Lung microvascular endothelial cell (primary cell): ENCODE data around the gene CTIF. TPM values are rescaled to one million over a fixed set of nuclear protein-coding genes. Genes with fewer than 3 reads are reported as not detected.

Experiments
- DNase-seq, 2 donors: peaks; one replicate each; pipeline versions ENCODE4 v3.0.0 to v3.0.0-alpha.2; 2010; ENCODE audit warnings: low read depth in 2 of 2
- total RNA-seq: library from RNA; depleted of rRNA; stranded (reverse); fragments of >200 nt; gene quantifications from 2 replicates; pipeline ENCODE4 v1.2.1, GENCODE V29; 2014

CTIF gene
- total RNA-seq, 1 donor from 2014 or later: 18.1 TPM

- peak in 1 of 2 donors; percentile 21 for DNase-seq
These were observed 5.3 kb upstream of the CTIF start for GRCh38 chr18:48533340-48534070.

- DNase-seq: peak in 1 of 2 donors; percentile 68
These were observed 4.5 kb upstream of the CTIF start for GRCh38 chr18:48534364-48534763.

DNA sequence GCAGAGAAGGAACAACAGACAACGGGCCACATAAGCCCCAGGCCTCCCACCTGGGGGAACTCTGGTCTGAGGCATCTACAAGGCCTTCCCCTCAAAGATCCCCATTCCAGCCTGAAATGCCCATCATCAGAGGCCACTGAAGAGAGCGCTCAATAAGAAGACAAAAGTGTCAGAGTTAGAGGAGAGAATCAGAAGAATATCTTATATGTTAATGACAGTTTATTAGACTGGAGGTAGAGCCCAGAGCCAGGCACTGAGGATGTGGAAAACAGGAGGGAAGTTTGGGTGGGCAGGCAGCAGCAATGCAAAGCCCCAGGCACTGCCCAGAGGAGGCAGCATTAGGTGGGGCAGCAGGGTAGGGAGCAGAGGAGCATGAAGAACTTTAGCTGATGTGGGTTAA is 2.9 kb upstream of the CTIF start:
- no peak for DNase-seq

GRCh38 chr18:48536516-48536915 is 2.3 kb upstream of the CTIF start:
- no peak for DNase-seq

- DNase-seq: peak; percentile 64 to 67
These were observed 797 bp downstream of the CTIF start for GRCh38 chr18:48539406-48540250.

- DNase-seq: peak; percentile 65 to 73
These were observed 1.6 kb downstream of the CTIF start for GRCh38 chr18:48540251-48541025.

- peak; percentile 65 to 78 for DNase-seq
These were observed 2.4 kb downstream of the CTIF start for GRCh38 chr18:48541026-48541746.

- no peak for DNase-seq
These were observed 3.0 kb downstream of the CTIF start for GRCh38 chr18:48541747-48542400.

DNA sequence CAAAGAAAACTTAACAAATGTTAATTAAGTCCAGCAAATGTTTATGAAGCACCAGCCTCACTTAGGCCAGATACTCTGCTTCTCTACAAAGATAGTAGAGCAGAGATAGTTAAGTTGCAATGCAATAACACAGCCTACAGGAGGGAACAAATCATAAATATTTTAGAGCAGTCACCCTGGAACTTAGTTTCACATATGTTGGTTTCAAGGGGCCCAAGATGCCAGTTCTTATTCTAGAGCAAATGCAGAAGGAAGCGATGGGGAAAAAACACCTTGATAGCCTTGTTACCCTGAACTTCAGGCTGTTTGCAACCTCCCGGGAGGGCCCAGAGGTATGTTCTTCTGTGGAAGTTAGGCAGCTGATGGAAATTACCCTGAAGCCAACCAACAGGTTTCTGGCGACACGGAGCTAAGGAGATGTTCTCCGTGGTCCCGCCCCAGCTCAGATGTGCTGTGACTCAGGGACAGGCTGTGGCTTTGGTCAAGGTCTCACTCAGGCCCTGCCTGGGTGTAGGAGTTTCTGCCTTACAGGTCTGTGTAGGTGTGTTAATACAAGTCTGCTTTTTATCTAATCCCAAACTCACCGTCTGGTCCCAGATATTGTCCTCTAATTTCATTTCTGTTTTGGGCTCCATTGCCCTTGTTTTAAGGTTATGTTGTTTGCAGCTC is 3.8 kb downstream of the CTIF start:
- DNase-seq: no peak

DNA sequence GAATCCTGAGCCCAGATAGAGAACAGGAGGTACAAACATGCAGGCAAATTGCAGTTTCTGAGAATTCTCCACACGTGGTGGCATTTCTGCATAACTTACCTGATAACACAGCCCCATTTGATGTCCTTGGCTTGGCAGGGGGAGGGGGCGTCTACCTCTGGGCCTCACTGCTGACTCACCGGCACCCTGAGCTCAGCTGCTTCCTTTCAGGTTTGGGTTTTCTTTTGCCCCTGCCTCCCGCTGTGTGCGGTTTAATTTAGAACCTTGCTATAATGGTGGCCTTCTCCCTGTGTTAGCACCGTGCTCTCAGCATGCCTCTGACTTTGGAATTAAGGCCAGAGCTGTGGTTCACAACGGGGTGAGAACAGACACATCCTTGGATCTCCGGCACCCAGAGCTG is 4.4 kb downstream of the CTIF start:
- no peak for DNase-seq

GRCh38 chr18:48544116-48544515 is 5.3 kb downstream of the CTIF start:
- DNase-seq: no peak

- no peak for DNase-seq
These were observed 6.0 kb downstream of the CTIF start for GRCh38 chr18:48544661-48545415.

DNA sequence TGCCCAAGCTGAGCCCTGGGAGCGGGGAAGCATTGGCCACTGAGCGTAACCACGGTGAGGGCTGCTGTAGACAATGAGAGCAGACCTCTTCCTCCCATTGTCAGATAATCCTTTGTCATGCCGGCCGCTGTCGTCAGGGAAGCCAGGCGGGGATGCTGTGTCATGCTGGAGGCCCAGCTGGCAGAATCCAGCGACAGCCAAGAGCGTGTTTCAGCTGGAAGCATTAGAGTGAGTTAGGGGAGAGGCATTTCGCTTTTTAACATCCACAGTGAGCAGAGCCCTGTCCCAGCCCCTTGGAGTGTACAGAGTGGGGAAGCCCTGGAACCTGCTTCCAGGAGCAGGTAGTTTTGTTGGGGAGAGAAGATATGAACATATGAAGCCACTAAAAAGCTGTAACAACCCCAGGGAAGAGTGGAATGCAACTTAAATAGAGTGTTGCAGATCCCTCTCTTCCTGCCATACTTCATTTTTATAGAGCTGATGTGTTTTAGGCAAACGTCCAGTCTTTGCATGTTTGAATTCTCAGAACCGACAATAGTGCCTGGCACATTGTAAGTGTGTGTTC is 7.0 kb downstream of the CTIF start:
- peak; percentile 96 for DNase-seq

DNA sequence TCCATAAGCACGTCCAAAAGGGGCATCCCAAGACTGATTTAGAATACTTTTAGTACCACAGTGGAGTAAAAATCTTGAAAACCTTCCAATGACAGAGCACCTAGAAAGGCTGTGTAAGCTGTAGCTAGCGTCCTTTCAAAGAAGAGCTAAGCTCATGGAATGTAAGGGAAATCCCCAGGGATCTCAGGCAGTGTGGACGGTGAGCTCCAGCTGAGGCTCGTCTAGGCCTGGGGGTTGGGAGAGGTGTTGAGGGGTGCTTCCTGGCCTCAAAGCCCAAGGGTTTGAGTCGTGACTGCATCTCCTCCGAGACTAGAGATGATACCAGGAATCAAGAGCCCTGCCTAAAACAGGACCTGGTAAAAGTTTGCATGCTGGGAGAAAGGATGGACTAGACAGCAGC is 7.6 kb downstream of the CTIF start:
- peak; percentile 43 to 53 for DNase-seq

- DNase-seq: no peak
These were observed 8.7 kb downstream of the CTIF start for GRCh38 chr18:48547531-48547981.

DNA sequence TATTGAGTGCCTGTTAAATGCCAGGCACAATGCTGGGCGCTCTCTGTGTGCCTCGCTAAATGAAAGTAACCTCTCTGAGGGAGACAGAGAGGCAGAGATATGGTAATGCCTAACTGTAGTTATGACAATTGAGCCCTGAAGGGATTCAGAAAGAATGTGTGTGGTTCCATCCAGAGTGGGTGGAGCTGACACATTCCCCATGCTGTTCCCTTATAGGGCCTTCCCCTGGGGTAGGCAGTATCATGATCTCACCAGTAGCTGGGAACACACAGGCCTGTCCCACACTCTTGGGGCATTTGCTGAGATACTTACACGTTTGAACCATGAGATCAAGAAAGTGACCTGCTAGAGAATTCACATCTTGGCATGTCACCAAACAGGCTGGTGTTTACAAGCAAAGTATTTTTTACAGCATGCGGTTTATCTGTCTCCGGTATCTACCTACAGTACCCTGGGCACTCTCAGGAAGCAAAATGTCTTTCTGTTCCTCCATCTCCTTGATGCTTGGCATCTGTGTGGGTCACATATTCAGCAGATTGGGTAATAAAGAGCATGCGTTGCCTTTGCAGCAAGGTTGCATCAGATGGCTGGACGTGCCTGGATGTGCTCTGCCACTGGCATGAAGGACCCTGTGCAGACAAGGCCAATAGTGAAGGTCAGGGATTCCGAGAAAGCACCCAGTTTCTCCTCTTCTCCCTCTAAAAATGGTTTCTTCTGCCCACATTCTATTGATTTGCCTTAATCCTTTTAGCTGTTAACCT is 9.4 kb downstream of the CTIF start:
- peak; percentile 52 to 61 for DNase-seq

- no peak for DNase-seq
These were observed 10.1 kb downstream of the CTIF start for GRCh38 chr18:48548921-48549320.

DNA sequence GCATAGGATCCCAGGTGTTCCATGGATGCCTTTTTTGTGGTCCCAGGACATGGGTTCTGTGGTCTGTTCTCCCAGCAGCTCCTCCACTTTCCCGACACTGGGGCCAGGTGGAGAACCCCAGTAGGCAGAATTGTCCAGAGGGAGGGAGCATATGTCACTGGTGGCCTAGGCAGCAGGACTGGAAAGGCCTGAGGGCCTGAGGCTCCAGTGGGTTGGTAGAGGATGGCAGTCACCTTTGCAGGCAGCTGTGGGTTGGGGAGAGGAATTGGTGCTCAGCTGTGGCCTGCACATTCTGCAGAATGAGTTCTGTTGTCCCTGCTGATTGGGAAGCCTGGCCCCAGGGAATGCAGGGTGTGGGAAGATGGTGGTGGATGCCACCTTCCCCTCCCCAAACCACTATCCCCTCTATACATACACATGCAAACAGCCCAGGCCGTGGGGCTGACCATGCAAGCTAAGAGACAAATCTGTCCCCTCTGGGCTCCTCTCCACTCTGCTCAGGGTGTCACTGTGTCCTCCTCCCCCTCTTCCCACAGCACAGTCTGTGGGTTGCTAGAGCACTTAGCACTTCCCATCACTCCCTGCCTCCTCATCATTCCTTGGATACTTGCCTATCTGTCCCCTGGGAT is 11.4 kb downstream of the CTIF start:
- DNase-seq: no peak
